GM21360 (cell line): ENCODE measurements around the gene SETD2.
"Not testable (repeated sequence)": the region's sequence is repeated elsewhere in the genome, so short reads cannot be mapped to it uniquely, and the experiment has no call there.

Experiments
- ATAC-seq: cut with Tn5 transposase; IDR thresholded peaks from one replicate; pipeline ENCODE4 v1.9.1; 2021; ENCODE audit warnings: mild to moderate bottlenecking, moderate library complexity; ENCODE audit not compliant: unreplicated experiment

SETD2 gene

GRCh38 chr3:47104259-47104658 is 59.7 kb downstream of the SETD2 start:
- ATAC-seq = no peak

DNA sequence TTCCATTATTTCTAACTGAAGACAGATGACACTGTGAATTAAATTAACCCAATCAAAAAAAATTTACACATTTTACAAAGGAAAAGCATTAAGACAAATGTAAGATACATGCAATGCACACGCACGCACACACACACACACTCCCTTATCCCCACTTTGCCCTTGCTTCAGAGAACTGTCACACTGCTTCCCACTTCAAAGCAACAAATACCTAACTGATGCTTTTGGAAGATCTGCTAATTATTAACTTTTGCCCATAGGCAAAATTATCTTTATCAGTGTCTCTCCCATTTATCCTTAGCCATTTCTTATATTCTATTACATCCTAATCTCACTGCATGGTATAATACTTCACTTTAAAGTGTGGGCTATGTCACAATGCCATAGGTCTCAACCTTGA is 60.3 kb downstream of the SETD2 start:
- ATAC-seq = no peak

- ATAC-seq = no peak
These were observed 61.8 kb downstream of the SETD2 start for GRCh38 chr3:47102081-47102600.

- ATAC-seq = no peak
These were observed 65.0 kb downstream of the SETD2 start for GRCh38 chr3:47098910-47099309.

GRCh38 chr3:47097864-47098263 is 66.0 kb downstream of the SETD2 start:
- no peak for ATAC-seq

DNA sequence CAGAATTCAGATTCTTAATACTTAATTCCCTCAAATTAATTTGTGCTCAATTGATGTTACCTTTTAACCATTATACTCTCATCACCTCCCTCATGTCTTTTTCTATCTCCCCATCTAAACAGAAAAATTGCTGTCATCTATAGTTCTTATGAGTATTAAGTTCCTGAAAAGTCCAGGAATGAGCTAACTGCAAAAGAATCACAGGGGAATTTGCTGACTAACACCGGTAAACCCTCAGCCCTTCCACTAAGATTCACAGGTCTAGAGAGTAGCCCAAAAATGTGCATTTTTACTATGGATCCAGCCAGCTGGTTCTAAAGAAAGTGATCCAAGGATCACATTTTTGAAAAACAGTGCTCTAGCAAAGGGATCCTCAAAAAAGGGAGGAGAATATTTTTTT is 67.0 kb downstream of the SETD2 start:
- no peak for ATAC-seq

DNA sequence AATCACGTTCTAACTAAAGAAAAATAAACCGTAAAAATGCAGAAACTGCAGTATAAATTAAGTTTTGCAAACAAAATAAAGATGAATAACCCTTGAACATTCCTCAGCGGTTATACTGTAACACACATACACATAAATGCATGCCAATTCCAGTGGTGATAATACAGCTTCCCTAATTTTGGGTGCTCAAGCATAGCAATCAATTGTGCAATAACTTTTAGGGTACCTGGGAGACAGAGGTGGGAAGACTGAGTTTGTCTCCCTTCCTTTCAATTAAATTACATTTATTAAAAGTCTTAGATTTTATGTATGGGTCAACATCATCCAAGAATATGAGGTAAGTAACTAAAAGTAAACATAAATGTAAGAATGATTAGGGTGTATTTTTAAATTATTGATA is 71.8 kb downstream of the SETD2 start:
- ATAC-seq = no peak

GRCh38 chr3:47089630-47090029 is 74.3 kb downstream of the SETD2 start:
- no peak for ATAC-seq

GRCh38 chr3:47086071-47086470 is 77.8 kb downstream of the SETD2 start:
- ATAC-seq = no peak

DNA sequence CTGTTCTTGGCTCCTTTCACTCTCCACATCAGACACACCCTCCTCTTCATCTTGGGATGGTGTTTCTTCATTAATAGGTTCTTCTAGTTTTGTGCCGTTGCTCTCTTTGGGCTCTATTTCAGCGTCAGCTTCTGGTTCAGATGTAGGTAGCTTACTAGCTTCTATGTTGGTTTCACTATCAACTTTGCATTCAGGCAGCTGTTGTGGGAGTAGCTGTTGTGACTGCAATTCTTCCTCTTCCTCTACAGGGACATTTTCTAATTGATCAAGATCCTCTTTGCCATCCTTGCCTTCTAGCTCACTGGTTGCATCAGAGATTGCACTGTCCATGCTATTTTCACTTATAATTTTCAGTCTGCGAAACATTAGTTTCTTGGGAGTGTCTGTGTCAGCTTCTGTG is 80.1 kb downstream of the SETD2 start:
- no peak for ATAC-seq

GRCh38 chr3:47082519-47082918 is 81.4 kb downstream of the SETD2 start:
- ATAC-seq = no peak

GRCh38 chr3:47079432-47079831 is 84.5 kb downstream of the SETD2 start:
- ATAC-seq = no peak

GRCh38 chr3:47073685-47074084 is 90.2 kb downstream of the SETD2 start:
- ATAC-seq = no peak

DNA sequence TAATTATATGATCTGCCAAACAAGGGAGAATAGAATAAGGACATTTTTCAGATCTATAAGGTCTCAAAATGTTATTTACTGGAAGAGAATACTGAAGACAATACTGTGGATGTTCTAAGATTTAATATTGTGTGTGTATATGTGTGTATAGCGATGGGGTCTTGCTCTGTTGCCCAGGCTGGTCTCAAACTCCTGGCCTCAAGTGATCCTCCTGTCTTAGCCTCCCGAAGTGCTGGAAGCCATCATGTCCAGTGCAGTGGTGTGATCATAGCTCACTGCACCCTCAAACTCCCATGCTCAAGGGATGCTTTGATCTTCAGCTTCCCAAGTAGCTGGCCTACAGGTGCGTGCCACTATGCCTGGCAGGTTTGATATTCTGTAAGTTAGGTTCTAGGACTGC is 93.1 kb downstream of the SETD2 start:
- ATAC-seq = no peak

- ATAC-seq = not testable (repeated sequence)
These were observed 97.7 kb downstream of the SETD2 start for GRCh38 chr3:47066259-47066658.

GRCh38 chr3:47065681-47066080 is 98.2 kb downstream of the SETD2 start:
- ATAC-seq = no peak

DNA sequence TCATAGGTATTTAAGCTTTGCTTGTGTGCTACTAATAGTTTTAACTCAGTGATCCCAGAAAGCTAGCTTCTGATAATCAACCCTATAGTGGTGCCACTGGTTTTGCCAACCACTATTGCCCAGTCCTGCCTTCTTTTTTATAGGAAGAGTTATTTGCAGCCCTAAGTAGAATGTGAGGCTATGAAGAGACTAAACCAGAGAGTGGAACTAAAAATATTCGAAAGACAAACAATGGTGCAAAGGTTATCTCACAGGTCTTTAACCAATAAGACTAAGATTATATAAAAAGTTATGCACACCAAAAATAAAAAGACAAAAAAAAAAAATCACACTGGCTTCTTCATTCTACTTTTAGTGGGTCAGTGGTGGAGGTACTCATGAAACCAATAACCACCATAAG is 98.9 kb downstream of the SETD2 start:
- no peak for ATAC-seq

GRCh38 chr3:47057212-47057671 is 106.7 kb downstream of the SETD2 start:
- no peak for ATAC-seq

DNA sequence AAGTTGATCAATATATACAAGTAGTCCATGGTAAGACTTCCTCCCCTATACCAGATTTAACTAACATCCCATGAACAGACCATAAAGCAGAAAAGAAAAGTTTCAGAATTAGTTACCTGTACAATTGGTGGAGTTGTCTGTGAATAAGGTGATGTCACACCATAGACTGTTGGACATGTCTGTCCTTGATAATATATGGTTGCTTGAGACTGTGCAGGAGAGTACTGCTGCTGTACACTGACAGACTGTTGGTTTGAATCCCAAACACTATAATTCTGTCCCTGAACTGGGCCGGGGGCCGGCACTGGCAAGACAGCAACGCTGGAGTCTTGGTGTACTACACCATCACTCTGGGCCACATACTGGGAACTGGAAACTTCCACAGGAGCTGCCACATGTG is 107.2 kb downstream of the SETD2 start:
- ATAC-seq = no peak

DNA sequence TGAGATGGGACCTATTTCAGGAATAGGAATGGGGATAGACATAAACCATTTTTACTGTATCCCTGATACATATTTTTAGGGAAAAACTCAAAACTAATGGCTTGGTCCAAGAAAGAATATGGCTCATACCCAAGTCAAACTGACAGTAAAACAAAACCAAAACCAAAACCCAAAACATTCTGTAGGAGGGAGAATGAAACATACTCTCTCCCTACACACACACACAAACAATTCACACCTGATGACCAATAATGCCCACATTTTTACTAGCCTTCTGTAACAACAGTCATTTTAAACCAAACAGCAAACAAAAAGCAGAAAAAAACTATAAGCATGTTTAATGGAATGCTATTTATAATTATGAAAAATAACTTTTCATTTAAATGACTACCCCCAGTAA is 109.5 kb downstream of the SETD2 start:
- no peak for ATAC-seq

GRCh38 chr3:47047673-47048072 is 116.2 kb downstream of the SETD2 start:
- no peak for ATAC-seq

GRCh38 chr3:47047069-47047468 is 116.8 kb downstream of the SETD2 start:
- ATAC-seq = no peak

GRCh38 chr3:47042231-47042791 is 121.6 kb downstream of the SETD2 start:
- no peak for ATAC-seq
